GM19240 (cell line): Measurements from ENCODE around the gene PIP4K2C.
"Not testable (repeated sequence)": the region's sequence is repeated elsewhere in the genome, so short reads cannot be mapped to it uniquely, and the experiment has no call there.

ENCODE experiments used
- DNase-seq: peaks from one replicate; pipeline ENCODE4 v3.0.0; 2011; ENCODE audit warnings: low spot score; ENCODE audit not compliant: insufficient read length

Gene PIP4K2C

GRCh38 chr12:57632958-57633840, 42.2 kb downstream of the PIP4K2C start, which contains the start of gene B4GALNT1:
TSS of gene B4GALNT1 (minus strand) at chr12:57633201. CDS start at chr12:57632132, 1,069 bp downstream.
- peak; percentile 72 for DNase-seq

GRCh38 chr12:57636731-57637130, 45.7 kb downstream of the PIP4K2C start:
- not testable (repeated sequence) for DNase-seq

GRCh38 chr12:57637364-57637763, 46.4 kb downstream of the PIP4K2C start:
- no peak for DNase-seq

DNA sequence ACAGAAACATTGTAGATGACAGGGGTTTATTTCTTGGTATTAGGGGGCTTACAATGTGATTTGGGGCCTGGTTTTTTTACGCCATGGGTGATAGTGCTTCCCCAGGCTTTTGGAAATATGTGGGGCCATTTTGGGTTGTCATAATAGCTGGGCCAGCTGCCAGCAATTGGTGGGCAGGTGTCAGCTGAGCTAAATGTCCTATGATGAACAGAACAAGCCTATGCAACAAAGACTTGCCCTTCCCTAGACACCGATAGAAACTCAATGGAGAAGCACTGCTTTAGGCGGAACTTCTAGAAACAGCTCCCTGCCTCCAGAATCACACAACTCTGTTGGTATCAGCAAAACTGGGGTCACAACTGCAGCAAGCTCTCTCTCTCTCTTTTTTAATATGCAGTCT, 47.1 kb downstream of the PIP4K2C start:
- no peak for DNase-seq

DNA sequence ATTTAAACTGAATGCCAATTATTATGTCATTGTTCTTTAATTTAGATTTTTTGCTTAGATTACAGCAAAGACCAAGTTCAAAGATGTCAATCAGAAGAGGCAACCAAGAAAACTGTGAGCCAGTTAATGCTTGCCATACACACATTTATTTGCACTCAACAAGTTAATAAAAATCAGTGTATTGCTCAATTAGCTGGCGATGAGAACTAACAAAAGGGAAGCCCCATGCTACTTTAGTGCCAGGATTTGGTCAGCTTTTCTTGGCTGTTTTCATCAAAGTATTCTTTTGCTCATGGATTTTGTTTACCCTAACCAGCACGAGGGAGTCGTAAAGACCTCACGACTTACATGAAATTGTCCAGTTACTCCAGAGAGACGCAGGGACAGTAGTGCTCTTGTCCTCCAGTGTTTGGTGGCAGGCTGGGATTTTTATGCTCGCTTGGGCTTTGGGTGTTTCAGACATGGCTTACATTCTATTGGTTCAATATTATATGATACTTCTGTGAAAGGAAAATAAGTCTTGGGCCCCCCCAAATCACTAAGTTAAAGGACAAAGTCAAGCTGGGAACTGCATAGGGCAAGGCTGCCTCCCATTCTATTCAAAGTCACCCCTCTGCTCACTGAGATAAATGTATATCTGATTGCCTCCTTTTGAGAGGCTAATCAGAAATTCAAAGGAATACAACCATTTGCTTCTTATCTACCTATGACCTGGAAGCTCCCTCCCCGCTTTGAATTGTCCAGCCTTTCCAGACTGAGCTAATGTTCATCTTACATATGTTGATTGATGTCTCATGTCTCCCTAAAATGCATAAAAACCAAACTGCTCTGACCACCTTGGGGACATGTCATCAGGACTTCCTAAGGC, 49.4 kb downstream of the PIP4K2C start:
- no peak for DNase-seq

GRCh38 chr12:57641699-57642442, 50.9 kb downstream of the PIP4K2C start:
- no peak for DNase-seq

GRCh38 chr12:57645990-57646658, 55.1 kb downstream of the PIP4K2C start:
- DNase-seq = not testable (repeated sequence)

DNA sequence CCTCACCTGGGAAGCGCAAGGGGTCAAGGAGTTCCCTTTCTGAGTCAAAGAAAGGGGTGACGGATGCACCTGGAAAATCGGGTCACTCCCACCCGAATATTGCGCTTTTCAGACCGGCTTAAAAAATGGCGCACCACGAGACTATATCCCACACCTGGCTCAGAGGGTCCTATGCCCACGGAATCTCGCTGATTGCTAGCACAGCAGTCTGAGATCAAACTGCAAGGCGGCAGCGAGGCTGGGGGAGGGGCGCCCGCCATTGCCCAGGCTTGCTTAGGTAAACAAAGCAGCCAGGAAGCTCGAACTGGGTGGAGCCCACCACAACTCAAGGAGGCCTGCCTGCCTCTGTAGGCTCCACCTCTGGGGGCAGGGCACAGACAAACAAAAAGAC, 55.7 kb downstream of the PIP4K2C start:
- not testable (repeated sequence) for DNase-seq
